Lower leg skin (tissue), 4 donors: ENCODE results near the gene MTMR12. TPM values are rescaled to one million over a fixed set of nuclear protein-coding genes. Genes with fewer than 3 reads are reported as not detected.
"Not testable (repeated sequence)": the region's sequence is repeated elsewhere in the genome, so short reads cannot be mapped to it uniquely, and the experiment has no call there.

Source experiments
- DNase-seq, 2 donors: peaks; one replicate each; pipeline ENCODE4 v3.0.0-alpha.2; 2019; ENCODE audit warnings: low spot score in 2 of 2
- H3K4me3 ChIP-seq: fragments of 200-600 bp; sonication (generic); 2 replicates; pipeline ENCODE4 v1.5.1; 2017; ENCODE audit warnings: mild to moderate bottlenecking, low read depth; ENCODE audit not compliant: poor library complexity, severe bottlenecking
- CTCF ChIP-seq, 3 donors: fragments of 450-650 bp; IDR thresholded peaks; one replicate each; pipeline ENCODE4 v1.5.1; 2016; ENCODE audit warnings: antibody characterized with exemption in 3 of 3, mild to moderate bottlenecking in 3 of 3, moderate library complexity in 2 of 3
- POLR2A ChIP-seq, 2 donors: fragments of 450-650 bp; IDR thresholded peaks; one replicate each; pipeline ENCODE4 v1.6.1; 2016 to 2017; ENCODE audit warnings: antibody characterized with exemption in 2 of 2, mild to moderate bottlenecking in 1 of 2, moderate library complexity in 1 of 2
- WGBS, 2 donors: methylation state at CpG; one replicate each; pipeline ENCODE4 v1.1.5; 2018; 5-methylcytosine and 5-hydroxymethylcytosine counted together
- intact Hi-C: fragments of 100-400 bp; cut with DNase I; formaldehyde crosslinking; loops from one replicate; pipeline ENCODE4 v1.15.0; 2023; ENCODE audit warnings: low total_unique reads
- total RNA-seq, 4 donors: library from RNA; depleted of rRNA; stranded (reverse); fragments of >200 nt; gene quantifications; one replicate each; pipeline ENCODE4 v1.1.0, GENCODE V29; 2016

MTMR12 gene
- total RNA-seq, 4 donors from 2014 or later = 23.1 to 36.2 (median 33.4) TPM

- no peak for DNase-seq
- WGBS, 2 donors = 60 to 71% methylated on average over 7 of the region's 7 CpGs
These were observed 9.6 kb downstream of the MTMR12 start for GRCh38 chr5:32302835-32303754.

GRCh38 chr5:32301891-32302290, 10.8 kb downstream of the MTMR12 start:
- TF ChIP-seq POLR2A (IDR thresholded peaks at IDR 0.05) (no peak), CTCF (IDR thresholded peaks at IDR 0.05) (no peak)
- intact Hi-C loops = no loop called here
- WGBS, 2 donors = 85 to 93% methylated on average over 2 of the region's 2 CpGs

More at GRCh38 chr5:32302835-32303754, 9.6 kb downstream of the MTMR12 start:
- H3K4me3 ChIP-seq = no peak overlapping the region
- intact Hi-C loops = no loop called here
- no peak for TF ChIP-seq CTCF (IDR thresholded peaks at IDR 0.05)
- TF ChIP-seq POLR2A (IDR thresholded peaks at IDR 0.05) = no peak

GRCh38 chr5:32299059-32299677, 13.6 kb downstream of the MTMR12 start:
- intact Hi-C loops = no loop called here
- H3K4me3 ChIP-seq = no peak overlapping the region
- WGBS, 2 donors = 85 to 95% methylated on average over 4 of the region's 4 CpGs
- TF ChIP-seq POLR2A (IDR thresholded peaks at IDR 0.05) (no peak), CTCF (IDR thresholded peaks at IDR 0.05) (no peak)
- no peak for DNase-seq

More at GRCh38 chr5:32301891-32302290, 10.8 kb downstream of the MTMR12 start:
- DNase-seq = no peak
- H3K4me3 ChIP-seq = no peak overlapping the region

- 73 to 79% methylated on average over 5 of the region's 5 CpGs for WGBS, 2 donors
- TF ChIP-seq CTCF (IDR thresholded peaks at IDR 0.05) (no peak), POLR2A (IDR thresholded peaks at IDR 0.05) (no peak)
- no peak overlapping the region for H3K4me3 ChIP-seq
- DNase-seq = no peak
- intact Hi-C loops = no loop called here
These were observed 14.7 kb downstream of the MTMR12 start for GRCh38 chr5:32298059-32298415.

- H3K4me3 ChIP-seq = no peak overlapping the region
- whole genome bisulfite sequencing, 2 donors = 12 to 16% methylated on average over 2 of the region's 2 CpGs
- DNase-seq = no peak
- intact Hi-C loops = no loop called here
- TF ChIP-seq POLR2A (IDR thresholded peaks at IDR 0.05) (no peak), CTCF (IDR thresholded peaks at IDR 0.05) (no peak)
These were observed 15.3 kb downstream of the MTMR12 start for GRCh38 chr5:32297181-32298058.

- intact Hi-C loops, H3K4me3 ChIP-seq, DNase-seq: not testable (repeated sequence)
- whole genome bisulfite sequencing, 2 donors = 74 to 75% methylated on average over 9 of the region's 9 CpGs
These were observed 16.6 kb downstream of the MTMR12 start for GRCh38 chr5:32295966-32296772.
